Measurements from ENCODE around the gene FBL. TPM values are rescaled to one million over a fixed set of nuclear protein-coding genes. Genes with fewer than 3 reads are reported as not detected.

Gene FBL
- total RNA-seq, 4 donors from 2014 or later, result 167 to 224 (median 174) TPM

- TF ChIP-seq POLR2A (IDR thresholded peaks at IDR 0.05) (no peak), CTCF (IDR thresholded peaks at IDR 0.05) (no peak)
- no peak for DNase-seq (ENCODE audit: low spot score in 2 of 2)
- H3K4me3 ChIP-seq (ENCODE audit: low read depth, poor library complexity, severe bottlenecking), result no peak overlapping the region
- intact Hi-C loops (cut with DNase I; ENCODE audit: low total_unique reads), result no loop called here
- WGBS, 2 donors, result 91 to 96% methylated on average over 18 of the region's 18 CpGs
These were observed 15.8 kb downstream of the FBL start for GRCh38 chr19:39830406-39830805.

GRCh38 chr19:39829702-39830275, 16.4 kb downstream of the FBL start:
- no peak for TF ChIP-seq CTCF (IDR thresholded peaks at IDR 0.05)
- no peak for TF ChIP-seq POLR2A (IDR thresholded peaks at IDR 0.05)
- H3K4me3 ChIP-seq (ENCODE audit: low read depth, poor library complexity, severe bottlenecking), result no peak overlapping the region
- DNase-seq (ENCODE audit: low spot score in 2 of 2), result no peak
- intact Hi-C loops (cut with DNase I; ENCODE audit: low total_unique reads), result no loop called here
- WGBS, 2 donors, result 92 to 93% methylated on average over 10 of the region's 10 CpGs

- TF ChIP-seq POLR2A (IDR thresholded peaks at IDR 0.05) (no peak), CTCF (IDR thresholded peaks at IDR 0.05) (no peak)
- no peak for DNase-seq (ENCODE audit: low spot score in 2 of 2)
- no peak overlapping the region for H3K4me3 ChIP-seq (ENCODE audit: low read depth, poor library complexity, severe bottlenecking)
- intact Hi-C loops (cut with DNase I; ENCODE audit: low total_unique reads), result no loop called here
- WGBS, 2 donors, result 65 to 69% methylated on average over 5 of the region's 5 CpGs
These were observed 17.5 kb downstream of the FBL start for GRCh38 chr19:39828654-39829032.

- no peak for DNase-seq (ENCODE audit: low spot score in 2 of 2)
- 73 to 80% methylated on average over 26 of the region's 26 CpGs for whole genome bisulfite sequencing, 2 donors
- TF ChIP-seq POLR2A (IDR thresholded peaks at IDR 0.05) (no peak), CTCF (IDR thresholded peaks at IDR 0.05) (no peak)
- H3K4me3 ChIP-seq (ENCODE audit: low read depth, poor library complexity, severe bottlenecking), result no peak overlapping the region
- intact Hi-C loops (cut with DNase I; ENCODE audit: low total_unique reads), result no loop called here
These were observed 18.0 kb downstream of the FBL start for GRCh38 chr19:39828015-39828653.

- no peak for DNase-seq (ENCODE audit: low spot score in 2 of 2)
- TF ChIP-seq CTCF (IDR thresholded peaks at IDR 0.05) (no peak), POLR2A (IDR thresholded peaks at IDR 0.05) (no peak)
- no peak overlapping the region for H3K4me3 ChIP-seq (ENCODE audit: low read depth, poor library complexity, severe bottlenecking)
- intact Hi-C loops (cut with DNase I; ENCODE audit: low total_unique reads), result no loop called here
- WGBS, 2 donors, result 90 to 91% methylated on average over 13 of the region's 13 CpGs
These were observed 19.0 kb downstream of the FBL start for GRCh38 chr19:39827216-39827615.
